GM23248 (cell line): ENCODE results near the gene TMED1.

Experiments used
- EZH2 ChIP-seq: fragments of 200-600 bp; sonication (generic); IDR thresholded peaks from 2 replicates; pipeline ENCODE4 v1.6.1; 2018; ENCODE audit warnings: antibody characterized with exemption, mild to moderate bottlenecking; ENCODE audit not compliant: insufficient read depth, poor library complexity, severe bottlenecking
- EZH2phosphoT487 ChIP-seq: fragments of 200-600 bp; sonication (generic); IDR thresholded peaks from 2 replicates; pipeline ENCODE4 v1.6.1; 2018; ENCODE audit warnings: antibody characterized with exemption, moderate library complexity, mild to moderate bottlenecking, low read depth; ENCODE audit not compliant: insufficient read depth

DNA sequence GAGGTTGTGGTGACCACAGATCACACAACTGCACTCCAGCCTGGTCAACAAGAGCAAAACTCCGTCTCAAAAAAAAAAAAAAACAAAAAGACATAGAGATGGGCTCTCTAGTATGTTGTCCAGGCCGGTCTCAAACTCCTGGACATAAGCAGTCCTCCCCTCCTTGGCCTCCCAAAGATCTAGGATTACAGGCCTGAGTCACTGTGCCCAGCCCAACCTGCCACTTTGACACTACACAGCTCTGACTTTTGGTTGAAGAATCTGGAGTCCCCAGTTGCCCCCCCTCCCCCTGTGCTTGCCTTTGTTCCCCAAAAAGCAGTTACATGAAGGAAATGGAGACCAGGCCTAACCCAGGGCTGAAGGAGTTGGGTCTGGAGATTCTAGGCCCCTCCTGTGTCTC lies 48.3 kb upstream of the TMED1 start:
- TF ChIP-seq EZH2phosphoT487 (no peak), EZH2 (no peak)
